ENCODE measurements around the gene CEP20.

DNA sequence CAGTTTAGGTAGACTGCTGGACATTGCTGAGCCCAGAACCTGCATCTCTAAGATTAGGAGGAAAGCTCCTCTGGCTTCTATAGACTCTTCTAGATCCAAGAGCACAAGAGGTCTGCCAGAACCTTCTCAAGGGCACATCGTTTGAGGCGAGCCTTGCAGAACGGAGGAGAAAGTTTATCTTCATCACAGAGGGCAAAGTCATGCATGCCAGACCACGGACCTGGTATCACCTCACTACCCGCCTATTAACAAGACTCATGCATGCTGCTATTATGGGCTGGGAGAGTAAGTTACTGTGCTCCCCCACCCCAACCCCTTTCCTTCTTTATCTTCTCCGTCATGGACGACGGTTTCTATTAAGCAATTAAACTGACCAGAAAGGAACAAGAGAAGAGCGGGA, 54.9 kb downstream of the CEP20 start:
- TF ChIP-seq, protein P1, sequence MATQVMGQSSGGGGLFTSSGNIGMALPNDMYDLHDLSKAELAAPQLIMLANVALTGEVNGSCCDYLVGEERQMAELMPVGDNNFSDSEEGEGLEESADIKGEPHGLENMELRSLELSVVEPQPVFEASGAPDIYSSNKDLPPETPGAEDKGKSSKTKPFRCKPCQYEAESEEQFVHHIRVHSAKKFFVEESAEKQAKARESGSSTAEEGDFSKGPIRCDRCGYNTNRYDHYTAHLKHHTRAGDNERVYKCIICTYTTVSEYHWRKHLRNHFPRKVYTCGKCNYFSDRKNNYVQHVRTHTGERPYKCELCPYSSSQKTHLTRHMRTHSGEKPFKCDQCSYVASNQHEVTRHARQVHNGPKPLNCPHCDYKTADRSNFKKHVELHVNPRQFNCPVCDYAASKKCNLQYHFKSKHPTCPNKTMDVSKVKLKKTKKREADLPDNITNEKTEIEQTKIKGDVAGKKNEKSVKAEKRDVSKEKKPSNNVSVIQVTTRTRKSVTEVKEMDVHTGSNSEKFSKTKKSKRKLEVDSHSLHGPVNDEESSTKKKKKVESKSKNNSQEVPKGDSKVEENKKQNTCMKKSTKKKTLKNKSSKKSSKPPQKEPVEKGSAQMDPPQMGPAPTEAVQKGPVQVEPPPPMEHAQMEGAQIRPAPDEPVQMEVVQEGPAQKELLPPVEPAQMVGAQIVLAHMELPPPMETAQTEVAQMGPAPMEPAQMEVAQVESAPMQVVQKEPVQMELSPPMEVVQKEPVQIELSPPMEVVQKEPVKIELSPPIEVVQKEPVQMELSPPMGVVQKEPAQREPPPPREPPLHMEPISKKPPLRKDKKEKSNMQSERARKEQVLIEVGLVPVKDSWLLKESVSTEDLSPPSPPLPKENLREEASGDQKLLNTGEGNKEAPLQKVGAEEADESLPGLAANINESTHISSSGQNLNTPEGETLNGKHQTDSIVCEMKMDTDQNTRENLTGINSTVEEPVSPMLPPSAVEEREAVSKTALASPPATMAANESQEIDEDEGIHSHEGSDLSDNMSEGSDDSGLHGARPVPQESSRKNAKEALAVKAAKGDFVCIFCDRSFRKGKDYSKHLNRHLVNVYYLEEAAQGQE (IDR thresholded peaks at IDR 0.05; ENCODE audit: low read depth) = no peak
- TF ChIP-seq EGR1 (IDR thresholded peaks at IDR 0.05) (no peak), CEBPB (IDR thresholded peaks at IDR 0.05) (no peak), EP300 (IDR thresholded peaks at IDR 0.05; ENCODE audit: borderline replicate concordance) (no peak), ZBTB7A (IDR thresholded peaks at IDR 0.05; ENCODE audit: low read depth) (no peak), FOXM1 (IDR thresholded peaks at IDR 0.05; ENCODE audit: borderline replicate concordance, low read depth) (no peak), RAD21 (IDR thresholded peaks at IDR 0.05; ENCODE audit: low read depth) (no peak), YY1 (IDR thresholded peaks at IDR 0.05; ENCODE audit: low read depth) (no peak), TEAD4 (IDR thresholded peaks at IDR 0.05) (no peak), CREB1 (IDR thresholded peaks at IDR 0.05; ENCODE audit: low read depth) (no peak)
- TF ChIP-seq, protein P2, sequence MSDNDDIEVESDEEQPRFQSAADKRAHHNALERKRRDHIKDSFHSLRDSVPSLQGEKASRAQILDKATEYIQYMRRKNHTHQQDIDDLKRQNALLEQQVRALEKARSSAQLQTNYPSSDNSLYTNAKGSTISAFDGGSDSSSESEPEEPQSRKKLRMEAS (IDR thresholded peaks at IDR 0.05) = no peak
